ENCODE data around the gene SRGAP2C.
"Not testable (repeated sequence)": the region's sequence is repeated elsewhere in the genome, so short reads cannot be mapped to it uniquely, and the experiment has no call there.

Gene SRGAP2C

DNA sequence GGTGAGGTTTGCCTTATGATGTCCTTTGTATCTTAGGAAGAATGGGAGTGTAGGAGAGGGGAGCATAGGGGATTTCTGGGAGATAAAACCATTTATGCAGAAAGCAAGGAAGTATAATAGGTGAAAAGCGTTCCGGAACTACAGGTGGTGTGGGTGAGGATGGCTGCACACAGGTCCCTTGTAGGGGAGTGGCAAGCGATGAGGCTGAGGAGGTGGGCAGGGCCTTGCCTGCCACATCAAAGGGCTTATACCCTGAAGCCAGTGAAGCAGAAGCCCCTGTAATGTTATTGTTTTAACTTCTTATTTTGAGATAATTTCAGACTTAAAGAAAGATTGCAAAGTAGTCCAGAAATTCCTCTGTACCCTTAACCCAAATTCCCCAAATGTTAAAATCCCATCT is 159.6 kb downstream of the SRGAP2C start:
- not testable (repeated sequence) for DNase-seq

DNA sequence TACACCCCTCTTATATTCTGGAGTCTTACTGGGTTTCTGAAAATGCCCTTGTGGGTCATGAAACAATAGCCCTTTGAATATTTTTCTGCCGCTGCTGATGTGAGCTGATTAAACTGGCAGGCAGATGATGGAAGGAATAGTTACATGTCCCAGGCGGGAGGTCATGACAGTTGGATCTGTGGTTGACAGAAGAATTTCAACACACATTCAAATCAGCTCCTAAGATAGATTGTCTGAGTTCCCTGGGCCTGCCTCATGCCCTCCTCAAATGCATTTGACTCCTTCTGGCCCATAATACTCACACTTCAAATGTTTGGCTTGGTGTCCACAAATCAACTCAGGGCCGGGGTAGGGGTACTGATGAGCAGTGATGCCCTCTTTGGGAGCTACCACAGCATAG is 161.9 kb downstream of the SRGAP2C start:
- not testable (repeated sequence) for DNase-seq

DNA sequence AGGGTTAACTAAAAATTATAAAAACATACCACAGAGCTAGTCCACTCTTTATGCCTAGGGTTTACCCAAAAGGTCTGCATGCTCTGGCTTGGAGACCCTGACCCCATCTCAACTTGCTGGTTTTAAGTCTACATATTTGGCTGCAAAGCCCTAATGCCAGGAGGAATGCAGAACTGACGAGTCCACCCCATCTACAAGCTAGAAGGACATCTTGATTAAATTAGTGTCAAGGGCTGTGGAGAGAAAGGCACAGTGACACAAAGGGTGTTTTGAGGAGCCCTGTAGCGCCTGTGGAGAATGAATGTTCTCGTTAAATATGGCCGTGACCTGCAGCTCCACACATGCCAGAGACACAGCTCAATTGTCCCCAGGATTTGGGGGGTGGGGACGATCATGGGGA is 162.7 kb downstream of the SRGAP2C start:
- not testable (repeated sequence) for DNase-seq

DNA sequence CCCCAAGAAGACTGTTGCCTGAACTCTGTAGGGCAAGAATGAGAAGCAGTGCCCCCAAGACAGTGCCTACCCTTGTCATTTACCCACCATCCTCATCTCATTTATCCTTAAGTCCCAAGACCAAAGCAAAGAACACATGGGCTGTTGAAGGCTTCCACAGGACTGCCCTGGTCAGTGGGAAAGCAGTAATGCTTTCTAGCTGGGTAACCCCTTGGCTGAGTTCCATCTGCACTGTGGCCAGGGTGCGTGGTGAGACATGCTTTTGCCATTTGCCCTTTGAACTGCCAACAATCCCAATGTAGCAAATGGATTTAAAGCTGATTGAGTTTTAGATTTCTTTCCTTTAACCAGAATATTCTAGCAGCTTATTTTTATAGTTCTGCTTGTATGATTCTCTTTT is 163.3 kb downstream of the SRGAP2C start:
- DNase-seq: not testable (repeated sequence)

DNA sequence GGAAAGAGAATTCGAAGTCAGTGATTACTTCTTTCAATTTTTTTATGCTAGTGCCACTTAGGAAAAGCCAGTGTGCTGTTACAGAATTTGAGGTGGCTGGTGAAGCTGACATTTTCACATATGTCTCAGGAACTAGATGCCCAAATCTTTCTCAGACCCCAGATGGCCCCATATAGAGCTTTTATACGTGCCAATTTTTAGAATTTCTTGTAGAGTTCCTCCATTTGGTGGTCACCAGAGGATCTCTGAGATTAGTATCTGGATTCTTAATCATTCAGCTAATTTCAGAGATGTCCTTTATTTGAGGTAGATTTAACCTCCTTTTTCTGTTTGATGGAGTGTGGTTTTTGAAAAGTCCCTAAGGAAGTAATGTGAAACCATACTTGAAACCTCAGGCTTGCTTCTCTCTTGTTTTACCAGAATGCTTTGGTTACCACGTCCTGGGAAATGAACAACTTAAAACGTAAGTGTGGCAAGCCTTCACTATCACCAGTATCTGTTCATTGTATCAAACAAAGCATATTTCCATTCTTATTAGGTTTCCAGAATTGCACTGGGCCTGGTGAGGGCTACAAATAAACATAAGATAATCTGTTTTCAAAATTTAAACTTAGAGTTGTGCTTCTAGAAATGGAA is 164.7 kb downstream of the SRGAP2C start:
- not testable (repeated sequence) for DNase-seq

DNA sequence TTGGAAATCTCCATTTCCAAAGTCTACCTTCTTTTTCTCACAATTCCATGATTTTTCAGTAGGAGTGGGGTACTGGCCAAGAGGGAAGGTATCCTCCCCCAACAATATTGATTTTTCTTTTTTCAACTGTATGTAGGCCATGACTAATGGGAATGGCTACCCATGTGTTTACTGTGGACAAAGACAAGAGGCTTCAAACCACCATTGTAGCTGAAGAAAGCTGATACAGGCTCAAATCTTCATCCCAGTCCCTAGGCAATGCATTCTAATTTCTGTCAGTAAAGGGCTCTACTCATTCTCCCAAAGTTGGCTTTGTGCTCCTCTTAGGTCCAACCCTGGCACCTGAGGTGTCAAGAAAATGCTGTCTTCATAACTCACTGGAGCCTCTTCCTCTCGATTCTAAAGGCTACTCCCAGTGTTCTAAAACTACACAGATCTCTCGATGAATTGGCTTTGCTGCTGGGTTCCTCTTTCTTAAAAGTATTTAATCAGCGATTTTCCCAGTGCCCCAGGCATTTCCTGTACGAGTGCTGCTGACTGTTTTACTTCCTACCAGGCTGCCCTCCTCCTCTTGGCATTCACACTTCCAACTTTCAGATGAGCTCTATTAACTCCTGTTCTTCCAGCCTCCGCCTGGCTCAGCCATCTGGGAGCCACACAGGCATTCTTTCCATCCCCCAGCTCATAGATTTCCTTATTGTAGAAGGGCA is 171.1 kb downstream of the SRGAP2C start:
- DNase-seq: not testable (repeated sequence)

DNA sequence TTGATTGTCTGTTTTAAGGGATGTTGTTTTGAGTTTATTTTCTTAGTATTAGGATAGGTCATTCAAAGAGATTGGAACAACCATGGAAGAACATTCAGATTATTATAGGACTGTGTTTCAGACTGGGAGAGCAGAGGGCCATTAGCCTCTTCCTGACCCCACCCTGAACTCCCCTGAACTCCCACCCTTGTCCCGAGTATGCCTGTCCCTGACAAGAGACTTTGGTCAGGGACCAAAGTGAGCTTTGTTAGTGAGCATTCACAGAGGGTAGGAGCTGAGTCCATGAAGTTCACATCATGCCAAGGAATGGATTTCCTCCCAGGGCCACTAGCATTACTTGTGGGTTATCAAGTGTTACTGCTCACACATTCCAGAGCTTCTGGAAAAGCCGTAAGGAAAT is 172.0 kb downstream of the SRGAP2C start:
- not testable (repeated sequence) for DNase-seq

DNA sequence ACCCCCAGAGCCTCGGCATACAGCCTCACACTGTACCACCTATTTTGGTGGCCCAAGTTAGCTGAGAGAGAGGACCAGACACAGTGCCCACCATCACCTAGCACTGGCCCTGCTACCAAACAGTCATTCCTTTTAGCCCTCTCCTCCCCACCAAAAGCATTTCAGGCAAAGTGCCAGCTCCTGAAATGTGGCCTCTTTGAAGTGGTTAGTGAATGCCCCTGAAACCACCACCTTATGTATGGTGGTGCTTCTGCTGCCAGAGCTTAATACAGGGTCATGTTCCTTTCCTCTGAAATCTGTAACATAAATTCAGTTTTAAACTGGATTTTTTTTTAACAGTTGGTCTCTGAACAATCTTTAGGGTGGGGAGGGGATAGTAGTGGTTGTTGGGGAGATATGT is 175.8 kb downstream of the SRGAP2C start:
- not testable (repeated sequence) for DNase-seq

DNA sequence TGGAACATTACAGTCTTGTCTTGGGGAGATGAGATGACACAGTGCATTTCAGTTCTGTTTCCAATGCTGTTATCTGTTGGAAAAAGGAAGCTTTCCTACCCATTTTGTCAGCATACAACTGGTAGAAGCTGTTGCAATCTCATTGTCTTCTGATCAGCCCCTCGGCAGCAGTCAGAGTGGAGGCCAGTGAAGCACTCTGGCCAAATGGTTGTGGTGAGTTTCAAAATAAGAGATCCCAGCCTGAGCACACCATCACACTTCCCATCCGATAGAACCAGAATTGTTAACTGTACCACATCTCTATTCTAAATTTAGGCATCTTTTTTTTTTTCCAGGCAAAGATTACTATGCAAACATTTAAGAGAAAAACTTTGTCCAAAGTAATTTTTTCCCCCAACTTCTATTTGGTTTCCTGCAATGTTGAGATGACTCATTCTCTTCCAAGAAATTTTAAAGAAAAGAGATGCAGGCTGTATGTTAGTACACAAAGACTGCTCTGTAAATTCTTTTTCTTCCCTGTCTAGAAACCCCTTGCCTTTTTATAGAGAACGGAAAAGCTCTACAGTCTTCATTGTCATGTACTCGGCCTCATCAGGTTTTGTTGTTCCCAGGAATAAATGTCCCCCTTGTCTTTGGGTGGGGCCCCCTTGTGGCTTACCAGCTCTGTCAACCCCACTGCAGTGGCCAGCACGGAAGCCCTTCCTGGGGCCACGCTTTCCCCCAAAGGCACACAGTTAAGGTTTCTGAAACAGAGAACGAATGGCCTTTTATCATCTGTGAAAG is 176.9 kb downstream of the SRGAP2C start:
- DNase-seq: not testable (repeated sequence)

DNA sequence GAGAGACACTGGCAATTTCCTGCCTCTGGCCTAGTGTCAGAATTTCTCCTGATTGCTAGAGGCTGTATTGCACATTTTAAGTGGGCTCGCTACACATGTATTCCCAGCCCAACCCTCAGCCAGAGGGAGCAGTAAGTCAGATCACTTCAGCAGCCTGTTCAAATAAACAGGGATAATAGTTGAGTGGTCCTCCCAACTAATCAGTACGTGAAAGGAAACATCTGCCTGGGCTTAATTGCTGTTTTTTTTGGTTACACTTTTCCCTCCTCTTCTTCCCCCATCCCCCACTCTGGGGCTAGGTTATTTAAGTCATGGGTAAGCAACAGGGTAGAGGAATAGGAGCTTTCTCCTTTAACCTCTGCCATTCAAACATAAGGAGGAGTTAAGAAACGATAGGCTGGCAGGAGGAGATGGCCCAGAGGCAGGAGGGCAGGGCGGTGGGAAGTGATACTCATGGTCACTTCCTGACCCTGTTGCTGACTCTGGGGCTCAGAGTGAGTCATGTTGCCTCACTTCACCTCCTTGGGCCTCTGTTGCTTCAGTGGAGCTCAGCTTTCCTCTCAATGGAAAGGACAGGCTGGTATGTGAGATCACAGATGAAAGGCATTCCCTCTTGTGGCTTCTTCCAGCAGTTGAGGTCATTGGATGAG is 177.6 kb downstream of the SRGAP2C start:
- not testable (repeated sequence) for DNase-seq

DNA sequence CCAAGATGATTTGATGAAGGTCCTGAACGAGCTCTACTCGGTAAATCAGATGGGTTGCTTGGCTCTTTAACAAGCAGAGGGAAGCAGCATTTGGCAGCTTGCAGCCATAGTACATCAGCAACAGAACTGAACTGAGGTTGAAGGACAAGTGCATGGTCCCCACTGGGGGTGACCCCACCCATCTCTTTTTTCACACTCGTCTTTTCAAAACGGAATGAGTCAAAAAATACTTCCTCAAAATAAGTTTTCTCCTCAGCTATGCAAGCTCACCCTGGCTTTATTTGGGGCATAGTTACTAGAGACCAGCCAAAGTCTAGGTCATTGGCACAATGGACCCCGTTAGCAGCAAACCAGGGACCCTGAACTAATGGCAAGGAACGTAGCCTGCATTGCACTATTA is 180.5 kb downstream of the SRGAP2C start:
- not testable (repeated sequence) for DNase-seq

DNA sequence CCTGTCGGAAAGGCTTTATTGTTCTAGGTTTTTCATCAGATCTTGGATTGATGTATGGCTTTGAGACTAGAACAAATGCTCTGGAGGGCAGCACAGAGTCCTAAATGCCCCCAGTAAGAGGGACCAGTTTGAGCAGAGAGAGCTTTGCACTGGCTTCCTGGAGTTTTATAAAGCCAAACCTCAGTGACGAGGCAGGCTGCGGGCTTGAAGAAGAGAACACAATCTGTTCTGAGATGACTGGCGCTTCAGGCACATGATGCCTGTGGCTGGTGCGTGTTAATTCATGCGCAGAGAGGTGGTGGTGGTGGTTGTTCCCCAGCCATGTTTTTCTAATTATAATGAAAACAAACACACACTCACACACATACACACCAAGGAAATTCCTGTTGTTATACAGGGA is 180.9 kb downstream of the SRGAP2C start:
- not testable (repeated sequence) for DNase-seq

DNA sequence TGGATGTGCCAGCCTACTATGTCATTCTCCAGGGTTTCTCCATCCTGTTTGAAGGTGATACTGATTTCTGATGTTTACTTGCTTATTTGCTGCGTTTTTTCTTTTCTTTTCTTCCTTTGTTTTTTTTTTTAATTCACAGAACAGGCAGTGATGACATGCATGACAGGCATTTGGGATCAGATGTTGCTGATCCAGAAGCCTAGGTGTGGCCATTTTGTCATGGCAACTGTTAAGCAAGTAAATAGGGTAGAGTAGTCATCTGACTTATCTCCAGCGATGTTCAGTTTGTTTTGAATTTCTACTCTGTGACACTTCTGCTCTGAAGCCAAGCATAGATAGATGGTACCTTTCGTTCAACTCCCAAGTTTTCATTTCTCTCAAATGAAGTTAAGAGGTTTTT is 181.4 kb downstream of the SRGAP2C start:
- not testable (repeated sequence) for DNase-seq

DNA sequence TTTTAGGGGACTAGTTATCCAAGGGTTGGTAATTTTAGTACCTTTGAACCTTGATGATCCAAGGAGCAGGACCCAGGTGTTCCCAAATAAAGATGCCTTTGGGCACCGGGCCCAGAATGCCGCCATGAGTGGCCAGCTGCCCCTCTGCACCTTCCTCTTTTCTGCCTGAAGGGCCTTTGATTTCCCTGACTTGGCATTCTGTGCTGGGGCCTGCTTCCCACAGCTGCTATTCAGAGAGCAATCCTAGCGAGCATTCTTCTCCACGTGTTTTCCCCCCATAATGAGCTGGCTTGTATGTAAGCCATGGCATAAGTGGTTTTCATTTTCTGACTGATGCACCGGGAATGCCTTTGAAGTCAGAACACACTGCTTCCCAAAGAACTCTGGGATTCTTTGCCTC is 184.1 kb downstream of the SRGAP2C start:
- not testable (repeated sequence) for DNase-seq

DNA sequence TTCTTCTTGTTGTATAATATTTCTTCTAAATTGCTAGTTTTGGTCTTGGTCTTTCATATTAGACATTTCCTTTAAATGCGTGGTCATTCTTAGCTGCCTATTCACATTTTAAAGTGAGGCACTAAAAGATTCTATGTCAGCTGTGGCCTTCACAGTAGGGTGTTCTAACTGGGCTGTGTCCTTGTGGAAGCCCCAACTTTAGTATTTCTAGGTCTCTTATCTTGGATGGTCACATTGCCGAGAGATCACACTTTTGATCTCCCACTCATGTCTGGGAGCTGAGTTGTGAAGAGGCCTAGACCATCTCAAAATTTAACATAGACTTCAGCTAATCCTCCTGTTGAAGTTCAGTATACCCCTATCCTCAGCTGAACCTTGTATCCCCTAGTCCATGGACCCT is 185.2 kb downstream of the SRGAP2C start:
- not testable (repeated sequence) for DNase-seq

DNA sequence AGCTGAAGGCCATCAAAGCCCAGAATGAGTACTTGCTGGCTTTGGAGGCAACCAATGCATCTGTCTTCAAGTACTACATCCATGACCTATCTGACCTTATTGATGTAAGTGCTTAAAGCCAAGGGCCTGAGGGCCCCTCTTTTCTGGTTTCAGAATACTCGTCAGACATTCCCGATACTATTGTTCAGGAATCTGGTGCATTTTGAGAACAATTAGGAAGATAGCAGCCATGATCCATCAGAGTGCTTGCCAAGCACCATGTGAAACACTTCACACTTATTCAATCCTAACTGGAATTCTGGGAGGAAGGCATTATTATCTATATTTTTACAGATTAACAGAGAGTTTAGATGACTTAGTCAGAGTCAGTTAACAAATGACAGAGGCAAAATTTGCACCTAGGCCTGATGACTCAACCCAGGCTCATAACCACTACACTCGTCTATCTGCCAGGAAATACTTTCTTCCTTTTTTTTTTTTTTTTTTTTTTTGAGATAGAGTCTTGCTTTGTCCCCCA is 190.1 kb downstream of the SRGAP2C start:
- DNase-seq: not testable (repeated sequence)

DNA sequence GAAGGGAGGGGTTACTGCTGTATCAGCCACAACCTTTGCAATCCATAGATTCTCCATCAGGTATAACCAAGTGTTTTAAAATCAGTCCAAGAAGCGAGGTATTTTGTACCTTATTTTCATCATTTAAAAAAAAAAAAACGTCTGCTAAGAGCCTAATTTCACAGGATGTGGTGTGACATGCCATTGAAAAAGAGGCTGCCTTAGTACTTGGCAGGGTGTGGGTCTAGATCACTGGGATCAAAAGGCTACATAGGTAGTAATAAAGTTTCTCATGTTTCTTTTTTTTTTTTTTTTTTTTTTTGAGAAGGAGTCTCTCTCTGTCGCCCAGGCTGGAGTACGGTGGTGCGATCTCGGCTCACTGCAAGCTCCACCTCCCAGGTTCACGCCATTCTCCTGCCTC is 192.2 kb downstream of the SRGAP2C start:
- not testable (repeated sequence) for DNase-seq

DNA sequence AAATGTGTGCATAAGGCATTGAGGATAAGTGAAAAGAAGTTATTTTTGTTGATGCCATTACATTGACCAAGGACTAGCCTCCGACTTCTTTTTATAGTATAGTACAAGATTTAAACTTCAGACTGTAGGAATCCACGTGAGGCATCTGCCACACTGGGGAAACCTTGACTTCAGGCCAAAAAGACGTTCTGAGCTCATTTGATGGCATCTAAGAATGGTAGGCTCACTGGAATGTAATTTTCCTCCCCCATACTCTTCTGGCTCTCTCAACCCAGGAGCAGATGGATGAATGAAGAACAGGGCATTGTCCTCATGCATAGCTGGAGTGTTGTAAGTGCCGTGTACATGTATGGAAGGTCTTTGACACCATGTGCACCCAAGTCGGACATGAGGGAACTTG is 194.0 kb downstream of the SRGAP2C start:
- not testable (repeated sequence) for DNase-seq

DNA sequence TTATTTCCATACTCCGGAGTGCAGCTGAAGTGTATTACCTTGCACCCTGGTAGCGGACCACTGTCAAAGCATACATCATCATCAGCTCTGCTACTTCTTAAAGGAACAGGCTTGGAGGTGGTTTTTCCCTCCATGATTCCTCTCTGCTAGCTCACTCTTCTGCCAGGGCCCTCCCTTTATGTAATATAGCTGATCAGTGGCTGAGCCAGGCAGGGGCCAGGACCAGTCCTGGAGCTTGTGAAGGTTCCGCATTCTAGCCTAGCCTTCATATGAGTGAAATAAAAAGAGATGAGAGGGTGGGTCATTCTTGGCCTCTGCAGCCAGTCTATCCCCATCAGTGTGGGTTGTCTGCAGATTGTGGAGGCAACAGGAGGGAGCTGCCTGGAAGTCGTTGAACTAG is 200.0 kb downstream of the SRGAP2C start:
- not testable (repeated sequence) for DNase-seq

DNA sequence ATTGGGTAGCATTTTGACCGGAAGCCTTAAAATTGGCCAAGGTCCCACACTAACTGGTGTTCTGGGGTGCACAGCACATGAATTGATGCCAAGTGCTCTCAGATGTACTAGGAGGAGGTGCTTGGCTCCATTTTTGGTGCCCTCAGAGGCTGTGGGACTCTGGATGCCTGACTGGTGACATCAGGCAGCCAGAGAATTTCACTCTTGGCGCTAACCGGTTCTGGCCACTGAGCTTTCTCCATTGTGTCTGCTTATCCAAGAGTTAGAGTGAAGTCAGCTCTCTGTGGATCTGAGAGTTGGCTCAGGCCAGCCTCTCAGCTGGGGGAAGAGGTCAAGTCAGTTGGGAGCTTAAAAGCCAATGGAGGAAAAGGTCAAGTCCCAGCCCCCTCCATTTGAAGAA is 200.4 kb downstream of the SRGAP2C start:
- DNase-seq: not testable (repeated sequence)

DNA sequence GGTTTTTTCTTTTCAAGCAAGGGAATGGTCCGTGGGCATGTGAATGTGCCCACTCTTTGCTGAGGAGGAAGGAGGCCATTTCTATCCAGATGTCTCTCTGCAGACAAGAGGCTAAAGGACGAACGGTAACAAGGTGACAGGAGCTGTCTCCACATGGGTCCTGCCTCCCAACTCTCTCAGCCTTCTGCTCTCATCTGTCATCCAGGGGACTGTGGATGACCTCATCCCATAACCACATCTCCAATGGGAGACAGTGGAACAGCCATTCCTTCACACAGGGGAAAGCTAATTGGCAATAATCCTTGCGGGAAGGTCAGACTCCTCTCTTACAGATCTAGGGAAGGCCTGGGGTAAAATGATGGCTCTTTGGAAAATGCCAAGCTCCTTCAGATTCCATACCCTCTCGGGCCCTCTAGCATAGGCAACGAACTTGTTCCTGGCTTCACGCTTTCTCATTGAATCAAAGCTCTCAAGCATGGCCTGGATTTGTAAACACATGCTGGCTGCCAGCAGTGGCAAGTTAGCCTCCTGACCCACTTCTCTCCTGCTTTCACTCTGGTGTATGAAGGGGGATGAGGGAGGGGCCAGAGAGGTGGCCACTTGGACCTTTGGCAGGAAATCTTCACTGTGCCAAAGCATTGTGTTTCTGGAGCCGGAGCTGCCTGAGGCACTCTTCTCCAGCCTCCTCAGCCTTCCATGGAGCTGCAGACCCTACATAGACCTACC is 201.0 kb downstream of the SRGAP2C start:
- not testable (repeated sequence) for DNase-seq

DNA sequence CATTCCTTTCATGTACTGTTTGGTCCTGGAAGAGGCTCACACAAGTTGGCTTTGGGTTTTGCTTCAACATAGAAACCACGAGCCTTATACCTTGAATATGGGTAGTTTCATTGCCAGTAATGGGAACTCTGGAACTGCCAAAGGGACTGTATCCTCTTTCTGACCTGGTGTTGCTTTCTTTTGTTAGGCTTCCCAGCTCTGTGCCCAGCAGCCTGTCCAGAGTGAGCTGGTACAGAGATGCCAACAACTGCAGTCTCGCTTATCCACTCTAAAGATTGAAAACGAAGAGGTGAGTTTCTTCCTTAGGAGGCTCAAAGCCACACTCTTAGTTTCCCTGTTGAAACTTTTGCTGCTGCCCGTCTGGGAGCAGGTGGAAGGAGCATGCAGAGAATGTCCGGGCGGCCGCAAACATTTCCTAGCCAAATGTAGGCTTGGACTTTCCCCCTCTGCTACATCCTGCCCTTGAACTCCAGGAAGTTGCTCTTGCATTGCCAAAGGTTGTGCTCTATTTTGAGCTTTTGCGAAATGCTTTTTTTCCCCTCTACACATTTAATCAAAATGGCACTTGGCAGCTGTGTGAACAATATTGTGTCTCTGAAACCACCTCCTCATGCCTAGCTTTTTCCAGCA is 201.7 kb downstream of the SRGAP2C start:
- not testable (repeated sequence) for DNase-seq
